B cell (primary cell): Measurements from ENCODE around the gene LIG1. TPM values are rescaled to one million over a fixed set of nuclear protein-coding genes. Genes with fewer than 3 reads are reported as not detected.
A peak's percentile ranks its signal among the peaks of the same experiment; 100 is the strongest.

Experiments
- ATAC-seq: fragments of 200-7000 bp; cut with Tn5 transposase; one replicate; pipeline ENCODE4 v1.10.0; 2021; ENCODE audit warnings: low read depth, mild to moderate bottlenecking, moderate number of reproducible peaks, moderate library complexity
- CTCF ChIA-PET: fragments of 350-600 bp; sonication (Branson Sonifier 250); formaldehyde crosslinking; loops from one replicate; lab custom pipeline; 2021; ENCODE audit warnings: antibody characterized with exemption, inconsistent platforms; lab: Charles Lee
- POLR2A ChIA-PET: fragments of 350-600 bp; sonication (Branson Sonifier 250); formaldehyde crosslinking; loops from one replicate; lab custom pipeline; 2021; ENCODE audit warnings: antibody characterized with exemption; lab: Charles Lee
- DNase-seq: peaks from one replicate; pipeline ENCODE4 v3.0.0; 2013
- H2AFZ ChIP-seq: 2 replicates; pipeline ENCODE4 v1.6.1; 2012; ENCODE audit warnings: mild to moderate bottlenecking, low read depth, low read length; ENCODE audit not compliant: insufficient read depth, poor library complexity, severe bottlenecking
- H3K27ac ChIP-seq, 2 donors: 1 replicate in 1 of 2; 2 replicates in 1 of 2; pipeline ENCODE4 v1.5.1; 2012 to 2013; ENCODE audit warnings: low read length in 2 of 2, mild to moderate bottlenecking in 2 of 2, moderate library complexity in 1 of 2
- H3K27me3 ChIP-seq, 4 experiments: fragments of 200-600 bp in 1 of 4; sonication (generic) in 1 of 4; replicated peaks in 1 of 4; 1 replicate in 2 of 4; 2 replicates in 2 of 4; pipeline versions ENCODE4 v1.6.1 to v1.7.0; 2013 to 2016; ENCODE audit warnings: low read length in 3 of 4, mild to moderate bottlenecking in 2 of 4, mixed read lengths in 1 of 4, moderate library complexity in 1 of 4; ENCODE audit not compliant: insufficient read depth in 4 of 4, control insufficient read depth in 3 of 4; ENCODE audit errors: control extremely low read depth in 1 of 4
- H3K36me3 ChIP-seq, 2 experiments: replicated peaks in 1 of 2; 1 replicate in 1 of 2; 2 replicates in 1 of 2; pipeline versions ENCODE4 v1.6.1 to v1.7.1; 2013; ENCODE audit warnings: low read length in 1 of 2; ENCODE audit not compliant: insufficient read depth in 2 of 2, control insufficient read depth in 1 of 2; ENCODE audit errors: control extremely low read depth in 1 of 2, extremely low read depth in 1 of 2
- H3K4me1 ChIP-seq, 2 donors: fragments of 200-600 bp in 1 of 2; sonication (generic) in 1 of 2; 1 replicate in 1 of 2; 2 replicates in 1 of 2; pipeline versions ENCODE4 v1.5.1 to v1.6.1; 2013 to 2017; ENCODE audit warnings: low read length in 2 of 2; ENCODE audit not compliant: control insufficient read depth in 2 of 2, insufficient read depth in 2 of 2
- H3K4me2 ChIP-seq: replicated peaks from 2 replicates; pipeline ENCODE3; 2012; ENCODE audit warnings: mild to moderate bottlenecking, low read depth, low read length; ENCODE audit not compliant: poor library complexity, severe bottlenecking
- H3K4me3 ChIP-seq, 5 experiments: fragments of 200-600 bp in 1 of 5; sonication (generic) in 1 of 5; 1 replicate in 3 of 5; 2 replicates in 2 of 5; pipeline versions ENCODE4 v1.5.1 to v1.7.0; 2011 to 2016; ENCODE audit warnings: low read length in 4 of 5, mild to moderate bottlenecking in 4 of 5, low read depth in 2 of 5, control low read depth in 1 of 5, moderate library complexity in 1 of 5; ENCODE audit not compliant: insufficient read depth in 1 of 5; ENCODE audit errors: control extremely low read depth in 1 of 5, extremely low read depth in 1 of 5
- H3K79me2 ChIP-seq: fragments of 200-600 bp; sonication (generic); one replicate; pipeline ENCODE4 v1.6.0; 2016; ENCODE audit warnings: low read length; ENCODE audit not compliant: control insufficient read depth, insufficient read depth
- H3K9ac ChIP-seq: fragments of 200-600 bp; sonication (generic); 2 replicates; pipeline ENCODE4 v1.6.1; 2017; ENCODE audit warnings: mild to moderate bottlenecking, low read length, moderate library complexity
- H3K9me3 ChIP-seq, 3 donors: one replicate each; pipeline versions ENCODE4 v1.6.1 to v1.7.1; 2013; ENCODE audit warnings: low read length in 2 of 3; ENCODE audit not compliant: control insufficient read depth in 2 of 3, insufficient read depth in 1 of 3; ENCODE audit errors: control extremely low read depth in 1 of 3
- H4K20me1 ChIP-seq: 2 replicates; pipeline ENCODE4 v1.6.0; 2012; ENCODE audit warnings: mild to moderate bottlenecking, low read length; ENCODE audit not compliant: insufficient read depth, control insufficient read depth, poor library complexity, severe bottlenecking
- H3K27ac Mint-ChIP-seq: one replicate; pipeline ENCODE4 v1.8.0; 2021; ENCODE audit warnings: mixed read lengths
- H3K27me3 Mint-ChIP-seq: one replicate; pipeline ENCODE4 v1.8.0; 2021; ENCODE audit warnings: mixed read lengths
- H3K4me1 Mint-ChIP-seq: one replicate; pipeline ENCODE4 v1.8.0; 2021; ENCODE audit warnings: mixed read lengths
- H3K4me3 Mint-ChIP-seq: one replicate; pipeline ENCODE4 v1.8.0; 2021; ENCODE audit warnings: mixed read lengths
- H3K9me3 Mint-ChIP-seq: one replicate; pipeline ENCODE4 v1.8.0; 2022; ENCODE audit warnings: mixed read lengths; ENCODE audit not compliant: insufficient read depth
- EZH2 ChIP-seq: IDR thresholded peaks from 2 replicates; pipeline ENCODE4 v1.6.1; 2012; ENCODE audit warnings: borderline replicate concordance, low read depth, mild to moderate bottlenecking, moderate library complexity, low read length; ENCODE audit not compliant: insufficient read depth, poor library complexity, severe bottlenecking
- WGBS: methylation state at CpG from one replicate; pipeline ENCODE4 v1.1.5; 2013; ENCODE audit warnings: missing lambda C conversion rate; ENCODE audit not compliant: insufficient coverage; 5-methylcytosine and 5-hydroxymethylcytosine counted together
- intact Hi-C: fragments of 100-400 bp; cut with micrococcal nuclease; formaldehyde crosslinking; loops from one replicate; pipeline ENCODE4 v1.10.0; 2022
- polyA plus RNA-seq: library from polyadenylated mRNA; depleted of rRNA; stranded (reverse); fragments of >200 nt; gene quantifications from 2 replicates; pipeline ENCODE4 v1.2.3, GENCODE V29; 2012
- total RNA-seq, 2 donors: library from RNA; stranded (reverse); fragments of 120-200 nt in 1 of 2; gene quantifications; 1 replicate in 1 of 2; 2 replicates in 1 of 2; pipeline versions ENCODE4 v1.2.3 to v1.2.4, GENCODE V29; 2013 to 2022
- TF ChIP-seq, protein P1 (sequence below): fragments of 200-600 bp; IDR thresholded peaks from one replicate; pipeline ENCODE4 v1.8.0; 2022; ENCODE audit warnings: antibody characterized with exemption, mild to moderate bottlenecking

LIG1 gene
- total and polyA plus RNA-seq, 2 donors (not counting 1 experiment from before 2014, with no cell fraction given), result 97.5 to 111 TPM

DNA sequence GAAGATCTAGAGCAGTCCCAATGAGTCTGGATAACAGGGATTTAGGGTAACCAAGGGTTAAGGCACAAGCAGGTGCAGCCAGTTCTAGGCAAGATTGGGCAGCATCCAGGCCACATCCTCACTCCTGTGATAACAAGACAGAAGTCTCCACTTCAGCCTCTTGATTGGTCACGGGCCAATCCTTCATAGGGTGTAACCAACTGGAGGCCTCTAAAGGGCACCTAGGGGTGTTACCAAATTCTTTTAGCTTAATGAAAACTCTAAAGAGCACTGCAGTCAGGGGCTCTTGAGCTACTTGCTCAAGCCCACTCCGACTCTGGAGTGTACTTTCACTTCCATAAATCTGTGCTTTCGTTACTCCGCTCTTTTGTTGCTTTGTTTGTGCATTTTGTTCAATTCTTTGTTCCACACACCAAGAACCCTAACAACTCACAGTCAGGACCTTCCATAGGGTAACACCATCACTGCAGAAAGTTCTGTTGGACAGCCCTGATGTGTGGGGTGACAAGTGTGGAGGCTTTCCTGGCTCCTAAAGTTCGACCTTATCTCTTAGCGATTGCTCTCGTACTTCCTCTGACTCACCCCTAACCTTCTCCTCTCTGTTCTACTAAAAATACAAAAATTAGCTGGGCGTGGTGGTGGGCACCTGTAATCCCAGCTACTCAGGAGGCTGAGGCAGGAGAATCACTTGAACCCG, 36.4 kb upstream of the LIG1 start:
- Mint-ChIP-seq H3K27ac (peak overlapping the region; percentile 80), H3K4me1 (peaks cover 19% of the 10 kb centered on the region), H3K4me3 (peak overlapping the region; percentile 68), H3K27me3 (no peaks in the 10 kb centered on the region), H3K9me3 (no peaks in the 10 kb centered on the region)
- peaks cover 15 to 18% of the 10 kb centered on the region in 2 donors for H3K4me1 ChIP-seq
- no peak overlapping the region for H2AFZ ChIP-seq
- H3K4me3 ChIP-seq, result no peak overlapping the region
- peaks cover 21% of the 10 kb centered on the region for H3K79me2 ChIP-seq
- whole genome bisulfite sequencing, result 100% methylated on average over 1 of the region's 9 CpGs
- ATAC-seq (no peak), DNase-seq (no peak)
- no peaks in the 10 kb centered on the region for H4K20me1 ChIP-seq
- H3K9me3 ChIP-seq, result peaks cover 0 to 6% (median 0%) of the 10 kb centered on the region in 3 donors
- POLR2A ChIA-PET, result interaction anchor here (0.7 kb wide), 1 partner anchor 22 kb away, joined by 3 read pairs; no protein-coding TSS in a partner anchor
- intact Hi-C loops, result no loop called here
- no peaks in the 10 kb centered on the region for H3K27me3 ChIP-seq
- peaks cover 6 to 10% of the 10 kb centered on the region in 2 experiments for H3K36me3 ChIP-seq
- no peak overlapping the region for H3K4me2 ChIP-seq
- TF ChIP-seq, protein P1, sequence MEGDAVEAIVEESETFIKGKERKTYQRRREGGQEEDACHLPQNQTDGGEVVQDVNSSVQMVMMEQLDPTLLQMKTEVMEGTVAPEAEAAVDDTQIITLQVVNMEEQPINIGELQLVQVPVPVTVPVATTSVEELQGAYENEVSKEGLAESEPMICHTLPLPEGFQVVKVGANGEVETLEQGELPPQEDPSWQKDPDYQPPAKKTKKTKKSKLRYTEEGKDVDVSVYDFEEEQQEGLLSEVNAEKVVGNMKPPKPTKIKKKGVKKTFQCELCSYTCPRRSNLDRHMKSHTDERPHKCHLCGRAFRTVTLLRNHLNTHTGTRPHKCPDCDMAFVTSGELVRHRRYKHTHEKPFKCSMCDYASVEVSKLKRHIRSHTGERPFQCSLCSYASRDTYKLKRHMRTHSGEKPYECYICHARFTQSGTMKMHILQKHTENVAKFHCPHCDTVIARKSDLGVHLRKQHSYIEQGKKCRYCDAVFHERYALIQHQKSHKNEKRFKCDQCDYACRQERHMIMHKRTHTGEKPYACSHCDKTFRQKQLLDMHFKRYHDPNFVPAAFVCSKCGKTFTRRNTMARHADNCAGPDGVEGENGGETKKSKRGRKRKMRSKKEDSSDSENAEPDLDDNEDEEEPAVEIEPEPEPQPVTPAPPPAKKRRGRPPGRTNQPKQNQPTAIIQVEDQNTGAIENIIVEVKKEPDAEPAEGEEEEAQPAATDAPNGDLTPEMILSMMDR, result no peak
- TF ChIP-seq EZH2, result no peak
- H3K9ac ChIP-seq, result no peak overlapping the region
- CTCF ChIA-PET, result no interaction called here
- H3K27ac ChIP-seq, result peak overlapping the region in 1 of 2 donors; percentile 47
